Neuronal stem cell (in vitro differentiated cells): ENCODE measurements around the gene RGS7BP.

ENCODE experiments used
- DNase-seq: peaks from one replicate; pipeline ENCODE4 v3.0.0-alpha.2; 2013; ENCODE audit warnings: low spot score
- H2AFZ ChIP-seq: one replicate; pipeline ENCODE4 v1.6.1; 2013; ENCODE audit warnings: mild to moderate bottlenecking, low read length, inconsistent platforms
- H2AK5ac ChIP-seq: 2 replicates; pipeline ENCODE4 v1.6.1; 2013; ENCODE audit warnings: low read depth, mild to moderate bottlenecking, inconsistent platforms, low read length, moderate library complexity, mixed read lengths
- H2BK120ac ChIP-seq: 2 replicates; pipeline ENCODE4 v1.6.1; 2013; ENCODE audit warnings: low read depth, mild to moderate bottlenecking, inconsistent platforms, low read length, moderate library complexity, mixed read lengths
- H2BK12ac ChIP-seq: one replicate; pipeline ENCODE4 v1.6.1; 2013; ENCODE audit warnings: low read length, inconsistent platforms
- H2BK15ac ChIP-seq: 2 replicates; pipeline ENCODE4 v1.6.1; 2013; ENCODE audit warnings: mild to moderate bottlenecking, low read length, inconsistent platforms, mixed read lengths
- H2BK5ac ChIP-seq: one replicate; pipeline ENCODE4 v1.6.1; 2013; ENCODE audit warnings: inconsistent platforms, mild to moderate bottlenecking, low read length, moderate library complexity
- H3K14ac ChIP-seq: one replicate; pipeline ENCODE4 v1.6.1; 2013; ENCODE audit warnings: low read length, inconsistent platforms
- H3K18ac ChIP-seq: 2 replicates; pipeline ENCODE4 v1.6.1; 2013; ENCODE audit warnings: low read length, inconsistent platforms
- H3K23ac ChIP-seq: 2 replicates; pipeline ENCODE4 v1.6.1; 2013; ENCODE audit warnings: low read depth, mild to moderate bottlenecking, mixed read lengths, low read length, inconsistent platforms; ENCODE audit not compliant: poor library complexity
- H3K27ac ChIP-seq: replicated peaks from 3 replicates; pipeline ENCODE4 v1.5.1; 2013; ENCODE audit warnings: low read length, inconsistent platforms
- H3K27me3 ChIP-seq, 3 experiments: 2 replicates each; pipeline ENCODE4 v1.6.1; 2013; ENCODE audit warnings: low read length in 3 of 3, mild to moderate bottlenecking in 2 of 3, inconsistent platforms in 1 of 3, low read depth in 1 of 3, mixed read lengths in 1 of 3, moderate library complexity in 1 of 3; ENCODE audit not compliant: control insufficient read depth in 3 of 3, insufficient read depth in 3 of 3
- H3K36me3 ChIP-seq, 2 donors: replicated peaks in 1 of 2; 2 replicates each; pipeline ENCODE4 v1.6.1; 2013; ENCODE audit warnings: low read length in 2 of 2; ENCODE audit not compliant: control insufficient read depth in 2 of 2, insufficient read depth in 2 of 2
- H3K4ac ChIP-seq: 2 replicates; pipeline ENCODE4 v1.6.1; 2013; ENCODE audit warnings: inconsistent platforms, mild to moderate bottlenecking, low read length, moderate library complexity
- H3K4me1 ChIP-seq, 2 donors: 1 replicate in 1 of 2; 2 replicates in 1 of 2; pipeline ENCODE4 v1.6.1; 2013; ENCODE audit warnings: low read length in 2 of 2, low read depth in 1 of 2; ENCODE audit not compliant: control insufficient read depth in 2 of 2, insufficient read depth in 1 of 2
- H3K4me2 ChIP-seq: one replicate; pipeline ENCODE4 v1.6.1; 2013; ENCODE audit warnings: mild to moderate bottlenecking, low read length, inconsistent platforms; ENCODE audit not compliant: insufficient read depth, poor library complexity, severe bottlenecking
- H3K4me3 ChIP-seq, 2 donors: 2 replicates each; pipeline ENCODE4 v1.5.1; 2013; ENCODE audit warnings: low read length in 2 of 2, mild to moderate bottlenecking in 2 of 2, inconsistent platforms in 1 of 2, moderate library complexity in 1 of 2
- H3K79me1 ChIP-seq: one replicate; pipeline ENCODE4 v1.6.1; 2013; ENCODE audit warnings: low read depth, mild to moderate bottlenecking, inconsistent platforms, low read length, moderate library complexity
- H3K9ac ChIP-seq: one replicate; pipeline ENCODE4 v1.6.1; 2013; ENCODE audit warnings: mild to moderate bottlenecking, low read depth, low read length, inconsistent platforms; ENCODE audit not compliant: poor library complexity
- H3K9me3 ChIP-seq, 2 donors: replicated peaks in 1 of 2; 2 replicates each; pipeline versions ENCODE3 to v1.6.1; 2013; ENCODE audit warnings: low read length in 2 of 2, mild to moderate bottlenecking in 2 of 2, inconsistent platforms in 1 of 2, low read depth in 1 of 2, mixed read lengths in 1 of 2, moderate library complexity in 1 of 2; ENCODE audit not compliant: control insufficient read depth in 2 of 2, insufficient read depth in 1 of 2
- H4K8ac ChIP-seq: one replicate; pipeline ENCODE4 v1.6.1; 2013; ENCODE audit warnings: low read depth, mild to moderate bottlenecking, inconsistent platforms, low read length, moderate library complexity
- H4K91ac ChIP-seq: one replicate; pipeline ENCODE4 v1.6.1; 2013; ENCODE audit warnings: low read length, low read depth, mild to moderate bottlenecking, inconsistent platforms; ENCODE audit not compliant: poor library complexity
- WGBS, 2 donors: extraction: QIAGEN DNeasy Blood & Tissue Kit; methylation state at CpG; one replicate each; pipeline ENCODE4 v1.1.7; 2013; ENCODE audit warnings: missing lambda C conversion rate in 2 of 2, mixed read lengths in 1 of 2; ENCODE audit not compliant: insufficient read length in 2 of 2, insufficient replicate concordance in 1 of 2; ENCODE audit errors: extremely low coverage in 2 of 2; 5-methylcytosine and 5-hydroxymethylcytosine counted together

Gene RGS7BP

DNA sequence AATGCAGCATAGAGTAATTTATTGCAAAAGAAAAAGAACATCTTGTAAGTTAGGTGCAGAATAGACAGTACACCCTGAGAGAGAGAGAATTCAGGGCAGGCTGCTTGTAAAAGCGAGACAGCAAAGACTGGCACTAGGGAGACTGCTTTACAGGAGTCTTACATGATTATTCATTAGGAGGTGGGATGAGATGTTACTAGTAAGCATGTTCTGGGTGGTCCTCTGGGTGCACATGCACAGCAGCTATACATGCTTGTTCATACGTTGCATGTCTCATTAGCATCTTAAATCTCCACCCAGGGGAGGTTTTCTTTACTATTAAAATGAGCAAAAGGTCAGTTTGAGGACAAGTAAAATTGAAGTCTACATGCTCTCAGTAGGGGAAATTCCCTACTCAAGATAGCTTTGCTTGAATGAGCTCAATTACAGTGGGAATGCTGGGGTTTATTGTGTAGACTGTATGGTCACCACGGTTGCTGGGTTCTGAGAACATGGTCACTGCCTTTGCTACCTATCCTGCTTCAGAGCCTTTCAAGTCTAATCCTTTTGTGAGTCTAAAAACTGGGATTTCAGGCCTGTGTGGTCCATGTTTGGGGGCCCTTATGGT, 60.6 kb downstream of the RGS7BP start:
- H3K4ac ChIP-seq, result no peak overlapping the region
- H2BK5ac ChIP-seq, result no peak overlapping the region
- no peak overlapping the region for H3K18ac ChIP-seq
- no peak overlapping the region for H3K27ac ChIP-seq
- H3K79me1 ChIP-seq, result no peaks in the 10 kb centered on the region
- H2AFZ ChIP-seq, result no peak overlapping the region
- H3K4me1 ChIP-seq, result no peaks in the 10 kb centered on the region
- H4K8ac ChIP-seq, result no peak overlapping the region
- no peak overlapping the region for H3K4me2 ChIP-seq
- H3K23ac ChIP-seq, result no peak overlapping the region
- H2BK12ac ChIP-seq, result no peak overlapping the region
- H2AK5ac ChIP-seq, result no peak overlapping the region
- H3K27me3 ChIP-seq, result no peaks in the 10 kb centered on the region
- H3K36me3 ChIP-seq, result no peaks in the 10 kb centered on the region
- H3K14ac ChIP-seq, result no peak overlapping the region
- no peak overlapping the region for H3K4me3 ChIP-seq
- no peak overlapping the region for H2BK120ac ChIP-seq
- H3K9me3 ChIP-seq, result no peaks in the 10 kb centered on the region
- H2BK15ac ChIP-seq, result no peak overlapping the region
- WGBS, 2 donors, result no CpG with 5 or more reads among the region's 3 CpGs
- DNase-seq, result no peak
- H3K9ac ChIP-seq, result no peak overlapping the region
- H4K91ac ChIP-seq, result no peak overlapping the region

DNA sequence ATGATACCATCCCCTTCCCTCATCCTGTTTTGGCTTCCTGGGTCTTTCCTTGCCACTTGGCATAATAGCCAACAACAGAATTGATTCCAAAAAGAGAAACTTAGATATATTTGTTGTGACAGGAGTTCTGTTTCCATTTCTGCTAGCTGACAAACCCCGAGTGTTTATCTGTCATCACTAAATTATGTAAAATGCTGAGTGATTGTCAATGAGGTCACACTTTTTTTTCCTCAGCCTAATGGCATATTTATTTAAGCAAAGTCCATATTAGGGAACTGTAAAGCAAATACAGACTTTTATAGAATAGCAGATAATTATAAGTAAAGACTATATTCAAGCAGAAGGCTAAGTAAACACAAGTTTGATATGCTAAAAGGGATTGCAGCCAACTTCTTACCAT, 64.0 kb downstream of the RGS7BP start:
- no peak overlapping the region for H2BK5ac ChIP-seq
- no peak overlapping the region for H3K14ac ChIP-seq
- H3K4me3 ChIP-seq, result no peak overlapping the region
- H2BK15ac ChIP-seq, result no peak overlapping the region
- H4K8ac ChIP-seq, result no peak overlapping the region
- H3K79me1 ChIP-seq, result no peaks in the 10 kb centered on the region
- H3K4ac ChIP-seq, result no peak overlapping the region
- no peak overlapping the region for H2AK5ac ChIP-seq
- no peak overlapping the region for H2BK120ac ChIP-seq
- no peak overlapping the region for H3K9ac ChIP-seq
- no peak overlapping the region for H3K4me2 ChIP-seq
- no peaks in the 10 kb centered on the region for H3K9me3 ChIP-seq
- H3K36me3 ChIP-seq, result no peaks in the 10 kb centered on the region
- no peak overlapping the region for H3K23ac ChIP-seq
- no peak overlapping the region for H3K27ac ChIP-seq
- no peak overlapping the region for H2BK12ac ChIP-seq
- H3K27me3 ChIP-seq, result no peaks in the 10 kb centered on the region
- no peak overlapping the region for H3K18ac ChIP-seq
- no peak for DNase-seq
- no peak overlapping the region for H2AFZ ChIP-seq
- WGBS, 2 donors, result no CpG with 5 or more reads among the region's 1 CpG
- H3K4me1 ChIP-seq, result no peaks in the 10 kb centered on the region
- H4K91ac ChIP-seq, result no peak overlapping the region

DNA sequence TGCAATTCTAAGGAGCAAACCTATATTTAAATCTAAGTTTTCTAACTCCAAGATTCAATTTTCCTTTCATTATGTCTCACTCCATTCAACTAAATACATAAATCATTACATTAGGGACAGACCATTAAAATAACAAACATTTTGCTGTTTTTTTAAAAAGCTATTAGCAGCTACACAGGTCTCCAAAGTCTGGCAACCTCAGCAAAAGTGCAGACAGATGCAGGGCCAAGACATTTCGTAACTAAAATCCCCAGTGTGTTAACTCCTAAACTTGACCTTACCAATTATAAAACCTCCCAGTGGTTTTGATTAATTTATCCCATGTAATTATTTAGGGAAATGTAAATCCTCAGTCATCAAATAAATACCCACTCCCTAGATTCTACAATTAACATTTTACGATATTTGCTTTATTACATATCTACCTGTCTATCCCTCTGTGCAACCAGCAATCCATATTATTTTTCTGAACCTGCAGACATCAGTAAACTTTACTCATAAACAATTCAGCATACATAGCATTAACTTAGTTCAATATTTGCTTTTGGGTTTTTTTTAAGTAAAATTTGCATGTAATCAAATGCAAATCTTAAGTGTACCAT, 64.7 kb downstream of the RGS7BP start:
- H3K36me3 ChIP-seq, result no peaks in the 10 kb centered on the region
- H3K23ac ChIP-seq, result no peak overlapping the region
- H2BK15ac ChIP-seq, result no peak overlapping the region
- H3K79me1 ChIP-seq, result no peaks in the 10 kb centered on the region
- no peak overlapping the region for H3K4ac ChIP-seq
- no peak overlapping the region for H4K8ac ChIP-seq
- no peak for DNase-seq
- no peak overlapping the region for H3K9ac ChIP-seq
- no peak overlapping the region for H2BK5ac ChIP-seq
- no peaks in the 10 kb centered on the region for H3K9me3 ChIP-seq
- no peak overlapping the region for H2AK5ac ChIP-seq
- no peak overlapping the region for H3K27ac ChIP-seq
- WGBS, 2 donors, result no CpG with 5 or more reads among the region's 2 CpGs
- H4K91ac ChIP-seq, result no peak overlapping the region
- H2BK120ac ChIP-seq, result no peak overlapping the region
- no peak overlapping the region for H3K4me3 ChIP-seq
- no peak overlapping the region for H3K4me2 ChIP-seq
- H3K4me1 ChIP-seq, result no peaks in the 10 kb centered on the region
- H2BK12ac ChIP-seq, result no peak overlapping the region
- H3K27me3 ChIP-seq, result no peaks in the 10 kb centered on the region
- H3K14ac ChIP-seq, result no peak overlapping the region
- no peak overlapping the region for H2AFZ ChIP-seq
- H3K18ac ChIP-seq, result no peak overlapping the region

DNA sequence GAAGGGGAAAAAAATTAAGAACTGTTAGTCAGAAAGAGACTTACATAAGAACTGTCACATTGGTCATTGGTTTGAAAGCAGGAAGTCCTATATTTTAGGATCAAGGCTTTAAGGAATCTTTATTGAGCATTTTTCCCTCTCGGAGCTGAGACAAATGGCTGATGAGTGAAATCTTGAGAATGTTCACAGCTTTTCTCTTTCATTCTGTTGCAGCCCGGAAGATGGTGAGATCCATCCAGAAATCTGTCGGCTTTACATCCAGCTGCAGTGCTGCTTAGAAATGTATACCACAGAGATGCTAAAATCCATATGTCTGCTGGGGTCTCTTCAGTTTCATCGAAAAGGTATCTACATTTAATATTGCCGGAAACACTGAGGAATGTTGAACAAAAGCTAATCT, 69.7 kb downstream of the RGS7BP start:
- Histone ChIP-seq H2BK12ac (no peak overlapping the region), H3K23ac (no peak overlapping the region), H2AFZ (no peak overlapping the region), H3K4me3 (no peak overlapping the region), H3K4me1 (no peaks in the 10 kb centered on the region), H3K4me2 (no peak overlapping the region), H3K27ac (no peak overlapping the region), H2BK5ac (no peak overlapping the region), H2BK15ac (no peak overlapping the region), H2BK120ac (no peak overlapping the region), H3K4ac (no peak overlapping the region), H4K8ac (no peak overlapping the region), H3K36me3 (no peaks in the 10 kb centered on the region), H3K9ac (no peak overlapping the region), H3K9me3 (no peaks in the 10 kb centered on the region), H3K27me3 (no peaks in the 10 kb centered on the region), H3K14ac (no peak overlapping the region), H2AK5ac (no peak overlapping the region), H3K18ac (no peak overlapping the region), H3K79me1 (no peaks in the 10 kb centered on the region), H4K91ac (no peak overlapping the region)
- DNase-seq, result no peak
- WGBS, 2 donors, result no CpG with 5 or more reads among the region's 5 CpGs
